Astrocyte (in vitro differentiated cells and primary cell): ENCODE measurements around the gene ASAP2. TPM values are rescaled to one million over a fixed set of nuclear protein-coding genes. Genes with fewer than 3 reads are reported as not detected.

ENCODE experiments used
- DNase-seq: peaks from one replicate; pipeline ENCODE4 v3.0.0-alpha.2; 2010; ENCODE audit warnings: low read depth
- FAIRE-seq: peaks from 2 replicates; lab custom pipeline; 2011; peaks lifted over from hg19 to GRCh38; lab: Jason Lieb, UNC
- H2AFZ ChIP-seq: 2 replicates; pipeline ENCODE4 v1.6.0; 2012; ENCODE audit warnings: low read depth, low read length, inconsistent platforms
- H3K27ac ChIP-seq: 2 replicates; pipeline ENCODE4 v1.5.1; 2011; ENCODE audit warnings: low read depth, low read length, inconsistent platforms
- H3K27me3 ChIP-seq: 2 replicates; pipeline ENCODE4 v1.6.0; 2011; ENCODE audit warnings: low read length, inconsistent platforms; ENCODE audit not compliant: insufficient read depth
- H3K36me3 ChIP-seq: 2 replicates; pipeline ENCODE4 v1.5.1; 2011; ENCODE audit warnings: low read length, inconsistent platforms; ENCODE audit not compliant: insufficient read depth
- H3K4me1 ChIP-seq: 2 replicates; pipeline ENCODE4 v1.5.1; 2011; ENCODE audit warnings: low read length, inconsistent platforms; ENCODE audit not compliant: insufficient read depth
- H3K4me2 ChIP-seq: 2 replicates; pipeline ENCODE4 v1.6.0; 2012; ENCODE audit warnings: low read length, inconsistent platforms
- H3K4me3 ChIP-seq: 2 replicates; pipeline ENCODE4 v1.5.1; 2011; ENCODE audit warnings: low read depth, mild to moderate bottlenecking, low read length, inconsistent platforms; ENCODE audit not compliant: insufficient read depth
- H3K79me2 ChIP-seq: 2 replicates; pipeline ENCODE4 v1.6.0; 2012; ENCODE audit warnings: mild to moderate bottlenecking, low read length, inconsistent platforms; ENCODE audit not compliant: insufficient read depth
- H3K9ac ChIP-seq: 2 replicates; pipeline ENCODE4 v1.6.0; 2012; ENCODE audit warnings: mild to moderate bottlenecking, low read length, inconsistent platforms
- H3K9me3 ChIP-seq: 2 replicates; pipeline ENCODE4 v1.5.1; 2012; ENCODE audit warnings: low read depth, mild to moderate bottlenecking, low read length, inconsistent platforms; ENCODE audit not compliant: insufficient read depth
- H4K20me1 ChIP-seq: 2 replicates; pipeline ENCODE4 v1.6.0; 2012; ENCODE audit warnings: low read length, inconsistent platforms; ENCODE audit not compliant: insufficient read depth
- H3K27ac Mint-ChIP-seq: one replicate; pipeline ENCODE4 v1.8.0; 2021; ENCODE audit warnings: mild to moderate bottlenecking, mixed read lengths; ENCODE audit not compliant: unreplicated experiment
- H3K27me3 Mint-ChIP-seq: one replicate; pipeline ENCODE4 v1.8.0; 2021; ENCODE audit warnings: low read depth, mixed read lengths; ENCODE audit not compliant: unreplicated experiment
- H3K36me3 Mint-ChIP-seq: one replicate; pipeline ENCODE4 v1.8.0; 2021; ENCODE audit warnings: low read depth, mixed read lengths; ENCODE audit not compliant: unreplicated experiment
- H3K4me1 Mint-ChIP-seq: one replicate; pipeline ENCODE4 v1.8.0; 2021; ENCODE audit warnings: low read depth, mixed read lengths; ENCODE audit not compliant: unreplicated experiment
- H3K4me3 Mint-ChIP-seq: one replicate; pipeline ENCODE4 v1.8.0; 2021; ENCODE audit warnings: mild to moderate bottlenecking, moderate library complexity, mixed read lengths; ENCODE audit not compliant: unreplicated experiment
- H3K9me3 Mint-ChIP-seq: one replicate; pipeline ENCODE4 v1.8.0; 2021; ENCODE audit warnings: mild to moderate bottlenecking, mixed read lengths; ENCODE audit not compliant: unreplicated experiment
- EZH2 ChIP-seq: IDR thresholded peaks from 2 replicates; pipeline ENCODE4 v1.6.1; 2012; ENCODE audit warnings: mild to moderate bottlenecking, low read length, inconsistent platforms; ENCODE audit not compliant: insufficient read depth
- total RNA-seq: library from RNA; stranded (reverse); gene quantifications from 2 replicates; pipeline ENCODE4 v1.2.1, GENCODE V29; 2021
- TF ChIP-seq, protein P1 (sequence below): IDR thresholded peaks from 2 replicates; pipeline ENCODE4 v1.5.1; 2011; ENCODE audit warnings: low read depth, mild to moderate bottlenecking, inconsistent platforms, low read length, moderate library complexity; ENCODE audit not compliant: insufficient read depth

ASAP2 gene
- total RNA-seq, 1 donor from 2014 or later = 62.6 TPM

DNA sequence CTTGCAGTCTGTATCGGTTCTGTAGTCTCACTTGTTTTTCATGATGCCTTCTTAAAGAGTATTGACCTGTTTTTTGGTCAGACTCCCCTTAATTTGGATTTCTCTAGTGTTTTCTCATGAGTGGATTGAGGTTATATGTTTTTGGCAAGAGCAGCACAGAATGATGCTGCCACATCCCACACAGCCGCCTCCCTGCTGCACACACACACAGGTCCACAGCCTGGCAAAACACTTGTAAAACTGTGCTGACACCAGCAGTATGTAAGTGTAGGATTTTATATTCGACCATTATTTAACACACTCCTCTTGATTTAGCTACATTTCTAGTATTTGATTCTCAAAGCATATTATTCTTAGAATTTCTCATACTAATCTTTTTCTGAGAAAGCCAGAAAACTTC, 148.7 kb downstream of the ASAP2 start:
- H3K27me3 ChIP-seq = no peaks in the 10 kb centered on the region
- H3K4me3 ChIP-seq = no peak overlapping the region
- Mint-ChIP-seq H3K9me3 (no peaks in the 10 kb centered on the region), H3K36me3 (peaks cover 39% of the 10 kb centered on the region), H3K4me1 (no peaks in the 10 kb centered on the region), H3K27me3 (no peaks in the 10 kb centered on the region), H3K27ac (no peak overlapping the region), H3K4me3 (no peak overlapping the region)
- no peak overlapping the region for H2AFZ ChIP-seq
- no peak for FAIRE-seq
- no peak overlapping the region for H3K27ac ChIP-seq
- H3K4me1 ChIP-seq = no peaks in the 10 kb centered on the region
- H3K36me3 ChIP-seq = peaks cover 59% of the 10 kb centered on the region
- H3K79me2 ChIP-seq = no peaks in the 10 kb centered on the region
- H3K4me2 ChIP-seq = no peak overlapping the region
- no peak for DNase-seq
- no peaks in the 10 kb centered on the region for H3K9me3 ChIP-seq
- TF ChIP-seq EZH2 = no peak
- TF ChIP-seq, protein P1, sequence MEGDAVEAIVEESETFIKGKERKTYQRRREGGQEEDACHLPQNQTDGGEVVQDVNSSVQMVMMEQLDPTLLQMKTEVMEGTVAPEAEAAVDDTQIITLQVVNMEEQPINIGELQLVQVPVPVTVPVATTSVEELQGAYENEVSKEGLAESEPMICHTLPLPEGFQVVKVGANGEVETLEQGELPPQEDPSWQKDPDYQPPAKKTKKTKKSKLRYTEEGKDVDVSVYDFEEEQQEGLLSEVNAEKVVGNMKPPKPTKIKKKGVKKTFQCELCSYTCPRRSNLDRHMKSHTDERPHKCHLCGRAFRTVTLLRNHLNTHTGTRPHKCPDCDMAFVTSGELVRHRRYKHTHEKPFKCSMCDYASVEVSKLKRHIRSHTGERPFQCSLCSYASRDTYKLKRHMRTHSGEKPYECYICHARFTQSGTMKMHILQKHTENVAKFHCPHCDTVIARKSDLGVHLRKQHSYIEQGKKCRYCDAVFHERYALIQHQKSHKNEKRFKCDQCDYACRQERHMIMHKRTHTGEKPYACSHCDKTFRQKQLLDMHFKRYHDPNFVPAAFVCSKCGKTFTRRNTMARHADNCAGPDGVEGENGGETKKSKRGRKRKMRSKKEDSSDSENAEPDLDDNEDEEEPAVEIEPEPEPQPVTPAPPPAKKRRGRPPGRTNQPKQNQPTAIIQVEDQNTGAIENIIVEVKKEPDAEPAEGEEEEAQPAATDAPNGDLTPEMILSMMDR = no peak
- H4K20me1 ChIP-seq = peaks cover under 1% of the 10 kb centered on the region
- no peak overlapping the region for H3K9ac ChIP-seq

DNA sequence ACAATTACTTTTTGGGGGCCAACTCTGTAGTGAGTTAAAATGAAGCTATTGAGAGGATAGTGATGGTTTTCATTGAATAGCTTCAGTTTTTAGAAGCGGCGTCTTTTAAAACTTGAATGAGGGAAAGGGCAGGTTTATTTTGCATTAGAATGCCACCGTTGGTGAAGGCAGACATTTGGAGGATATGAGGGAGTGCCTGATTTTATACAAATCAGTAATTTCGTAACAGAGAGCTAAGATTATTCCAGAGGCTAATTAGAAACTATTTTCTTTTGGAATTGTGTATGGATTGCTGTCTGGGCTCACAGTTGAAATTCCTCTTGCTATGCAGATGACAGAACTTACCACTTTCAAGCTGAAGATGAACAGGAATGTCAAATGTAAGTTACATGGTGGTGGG, 149.1 kb downstream of the ASAP2 start:
- Histone ChIP-seq H3K27me3 (no peaks in the 10 kb centered on the region), H3K9me3 (no peaks in the 10 kb centered on the region), H4K20me1 (no peaks in the 10 kb centered on the region), H3K4me2 (peak overlapping the region; percentile 53), H3K79me2 (no peaks in the 10 kb centered on the region), H3K4me1 (no peaks in the 10 kb centered on the region), H3K9ac (no peak overlapping the region), H3K36me3 (peaks cover 55% of the 10 kb centered on the region), H3K4me3 (no peak overlapping the region), H2AFZ (no peak overlapping the region), H3K27ac (no peak overlapping the region)
- TF ChIP-seq, protein P1 = no peak
- TF ChIP-seq EZH2 = no peak
- H3K27me3 Mint-ChIP-seq = no peaks in the 10 kb centered on the region
- H3K4me1 Mint-ChIP-seq = no peaks in the 10 kb centered on the region
- H3K36me3 Mint-ChIP-seq = peaks cover 39% of the 10 kb centered on the region
- DNase-seq = no peak
- FAIRE-seq = no peak
- H3K9me3 Mint-ChIP-seq = no peaks in the 10 kb centered on the region
- no peak overlapping the region for H3K4me3 Mint-ChIP-seq
- no peak overlapping the region for H3K27ac Mint-ChIP-seq

DNA sequence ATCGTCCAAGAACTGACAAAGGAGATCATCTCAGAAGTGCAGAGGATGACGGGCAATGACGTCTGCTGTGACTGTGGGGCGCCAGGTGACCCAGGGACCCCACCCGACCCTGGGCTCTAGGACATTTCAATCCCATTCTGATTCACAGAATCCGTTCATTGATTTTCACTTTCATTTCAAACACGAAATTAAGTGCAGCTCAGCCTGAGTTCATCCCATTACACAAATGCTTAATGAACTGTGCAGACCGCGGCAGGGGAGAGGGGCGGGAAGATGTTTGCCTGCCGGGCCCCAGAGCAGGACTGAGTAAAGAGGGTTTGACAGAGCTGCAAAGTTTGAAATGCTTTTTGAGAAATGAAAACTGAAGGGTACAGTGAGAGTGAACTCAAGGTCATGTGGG, 149.6 kb downstream of the ASAP2 start:
- FAIRE-seq = no peak
- no peak for DNase-seq
- peak overlapping the region; percentile 53 for H3K4me2 ChIP-seq
- Mint-ChIP-seq H3K27me3 (no peaks in the 10 kb centered on the region), H3K36me3 (peaks cover 38% of the 10 kb centered on the region), H3K27ac (no peak overlapping the region), H3K4me1 (no peaks in the 10 kb centered on the region), H3K4me3 (no peak overlapping the region), H3K9me3 (no peaks in the 10 kb centered on the region)
- no peak overlapping the region for H3K9ac ChIP-seq
- no peak overlapping the region for H2AFZ ChIP-seq
- peaks cover 50% of the 10 kb centered on the region for H3K36me3 ChIP-seq
- TF ChIP-seq, protein P1 = no peak
- no peak for TF ChIP-seq EZH2
- peaks cover 2% of the 10 kb centered on the region for H4K20me1 ChIP-seq
- no peak overlapping the region for H3K27ac ChIP-seq
- no peaks in the 10 kb centered on the region for H3K9me3 ChIP-seq
- no peaks in the 10 kb centered on the region for H3K79me2 ChIP-seq
- no peaks in the 10 kb centered on the region for H3K27me3 ChIP-seq
- H3K4me1 ChIP-seq = no peaks in the 10 kb centered on the region
- no peak overlapping the region for H3K4me3 ChIP-seq
